Pancreas (tissue), 10 donors: ENCODE measurements around the gene LTBP1. TPM values are rescaled to one million over a fixed set of nuclear protein-coding genes. Genes with fewer than 3 reads are reported as not detected.

Experiments used
- ATAC-seq, 4 donors: fragments of 200-7000 bp; cut with Tn5 transposase; one replicate each; pipeline versions ENCODE4 v1.8.0 to v1.9.1; 2020; ENCODE audit warnings: mild to moderate bottlenecking in 4 of 4, moderate library complexity in 4 of 4
- DNase-seq, 6 donors: peaks; one replicate each; pipeline ENCODE4 v3.0.0-alpha.2; 2020
- FAIRE-seq: peaks from 2 replicates; lab custom pipeline; 2012; peaks lifted over from hg19 to GRCh38; lab: Jason Lieb, UNC
- H3K27ac ChIP-seq, 4 donors: fragments of 200-600 bp; sonication (generic); 1 replicate in 3 of 4; 2 replicates in 1 of 4; pipeline versions ENCODE4 v1.5.0 to v1.8.0; 2020
- H3K27me3 ChIP-seq, 4 donors: fragments of 200-600 bp; one replicate each; pipeline ENCODE4 v1.8.0; 2021
- H3K36me3 ChIP-seq, 3 donors: fragments of 200-600 bp; sonication (generic) in 1 of 3; one replicate each; pipeline versions ENCODE4 v1.5.0 to v1.8.0; 2020 to 2021
- H3K4me1 ChIP-seq, 3 donors: fragments of 200-600 bp; one replicate each; pipeline ENCODE4 v1.8.0; 2021
- H3K4me3 ChIP-seq, 4 donors: fragments of 200-600 bp; sonication (generic) in 2 of 4; one replicate each; pipeline versions ENCODE4 v1.5.0 to v1.8.0; 2020 to 2021
- H3K9me3 ChIP-seq, 4 donors: fragments of 200-600 bp; one replicate each; pipeline ENCODE4 v1.8.0; 2021
- CTCF ChIP-seq, 4 donors: fragments of 200-600 bp; sonication (generic) in 3 of 4; IDR thresholded peaks; one replicate each; pipeline versions ENCODE4 v1.5.0 to v1.8.0; 2021; ENCODE audit warnings: antibody characterized with exemption in 4 of 4
- WGBS, 2 donors: extraction: QIAGEN DNeasy Blood & Tissue Kit; methylation state at CpG; one replicate each; pipeline ENCODE4 v1.1.7; 2013; 5-methylcytosine and 5-hydroxymethylcytosine counted together
- intact Hi-C, 3 donors: fragments of 100-400 bp; cut with DNase I; formaldehyde crosslinking; loops; one replicate each; pipeline versions ENCODE4 v1.11.1 to v1.14.2; 2022
- polyA plus RNA-seq, 2 donors: library from polyadenylated mRNA; stranded (reverse); fragments of 200-250 nt; gene quantifications; one replicate each; pipeline ENCODE4 v1.2.3, GENCODE V29; 2013
- total RNA-seq, 6 donors: library from RNA; stranded (reverse); fragmentation: NEBNext Ultra II Directional in 4 of 6; extraction: Animal tissue kit (Norgen Biotek cat#: 25700) in 4 of 6; gene quantifications; one replicate each; pipeline versions ENCODE4 v1.2.1 to v1.2.4, GENCODE V29; 2021 to 2023
- donor health status: healthy with polysubstance abuse.
- donor health status: DM: no; HTN: no; CAD: no; lungs with moderate emphysema.
- donor health status: DM: no; HTN: no; CAD: no.
- donor health status: control.
- donor health status: control.
- donor health status: Bipolar disorder and iron deficiency.
- donor health status: DM: yes; HTN: yes; CAD: no.
- donor health status: DM: no; HTN: no; CAD: no.
- donor health status: DM: no; HTN: no; CAD: no.
- donor health status: DM: yes; HTN: yes; CAD: no.

The LTBP1 gene
- total and polyA plus RNA-seq, 8 donors: 0.83 to 21.2 (median 2.6) TPM

- 83 to 88% methylated on average over 9 of the region's 9 CpGs for WGBS, 2 donors
- H3K36me3 ChIP-seq: no peaks in the 10 kb centered on the region
- no peak overlapping the region for H3K4me3 ChIP-seq
- TF ChIP-seq CTCF (IDR thresholded peaks at IDR 0.05): no peak
- DNase-seq (no peak), FAIRE-seq (no peak), ATAC-seq (no peak)
- no peaks in the 10 kb centered on the region for H3K9me3 ChIP-seq
- H3K4me1 ChIP-seq: no peaks in the 10 kb centered on the region
- H3K27ac ChIP-seq: no peak overlapping the region
- no peaks in the 10 kb centered on the region for H3K27me3 ChIP-seq
- intact Hi-C loops: no loop called here
Observed at GRCh38 chr2:32960647-32961403, 14.1 kb downstream of the LTBP1 start.

- intact Hi-C loops: no loop called here
- WGBS, 2 donors: 50 to 85% methylated on average over 3 of the region's 3 CpGs
- TF ChIP-seq CTCF (IDR thresholded peaks at IDR 0.05): no peak
Observed at GRCh38 chr2:32962690-32963089, 15.9 kb downstream of the LTBP1 start.

DNA sequence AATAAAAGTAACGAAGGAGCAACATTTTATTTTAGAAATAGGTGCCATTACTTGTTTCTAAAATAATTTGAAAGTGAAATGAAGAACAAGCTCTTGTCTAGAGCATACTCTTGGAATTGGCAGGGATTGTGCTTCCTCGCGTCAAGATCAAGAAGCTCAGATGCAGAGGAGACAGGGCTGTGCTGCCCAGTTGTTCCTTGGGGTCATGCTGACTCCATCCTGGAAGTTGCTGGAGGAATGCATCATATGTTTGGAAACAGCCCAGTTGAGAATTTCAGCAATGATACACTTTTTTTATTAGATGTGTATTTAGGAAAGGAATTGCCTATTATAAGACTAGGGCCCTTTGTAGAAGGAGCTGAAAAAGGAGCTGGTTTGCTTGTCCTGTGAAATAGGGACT lies 17.2 kb downstream of the LTBP1 start:
- H3K9me3 ChIP-seq: no peaks in the 10 kb centered on the region
- no peaks in the 10 kb centered on the region for H3K36me3 ChIP-seq
- no peaks in the 10 kb centered on the region for H3K4me1 ChIP-seq
- WGBS, 2 donors: 84 to 91% methylated on average over 3 of the region's 3 CpGs
- no peak for ATAC-seq
- no peaks in the 10 kb centered on the region for H3K27me3 ChIP-seq
- TF ChIP-seq CTCF (IDR thresholded peaks at IDR 0.05): no peak
- DNase-seq: no peak
- no peak overlapping the region for H3K4me3 ChIP-seq
- no peak overlapping the region for H3K27ac ChIP-seq
- intact Hi-C loops: no loop called here
- no peak for FAIRE-seq

More at GRCh38 chr2:32962690-32963089, 15.9 kb downstream of the LTBP1 start:
- FAIRE-seq (no peak), ATAC-seq (no peak), DNase-seq (no peak)
- H3K4me1 ChIP-seq: no peaks in the 10 kb centered on the region
- no peaks in the 10 kb centered on the region for H3K9me3 ChIP-seq
- no peaks in the 10 kb centered on the region for H3K36me3 ChIP-seq
- no peaks in the 10 kb centered on the region for H3K27me3 ChIP-seq
- H3K27ac ChIP-seq: no peak overlapping the region
- no peak overlapping the region for H3K4me3 ChIP-seq

GRCh38 chr2:32965523-32966171 lies 18.9 kb downstream of the LTBP1 start:
- Histone ChIP-seq H3K27me3 (no peaks in the 10 kb centered on the region), H3K4me1 (no peaks in the 10 kb centered on the region), H3K36me3 (no peaks in the 10 kb centered on the region), H3K4me3 (no peak overlapping the region), H3K27ac (no peak overlapping the region), H3K9me3 (no peaks in the 10 kb centered on the region)
- FAIRE-seq (no peak), DNase-seq (no peak), ATAC-seq (no peak)
- intact Hi-C loops: no loop called here
- WGBS, 2 donors: 56 to 80% methylated on average over 2 of the region's 2 CpGs
- TF ChIP-seq CTCF (IDR thresholded peaks at IDR 0.05): no peak
